Measurements from ENCODE around the gene LYRM7. TPM values are rescaled to one million over a fixed set of nuclear protein-coding genes. Genes with fewer than 3 reads are reported as not detected.
"Not testable (repeated sequence)": the region's sequence is repeated elsewhere in the genome, so short reads cannot be mapped to it uniquely, and the experiment has no call there.

Gene LYRM7
- total RNA-seq, 1 donor from 2014 or later = 6.0 TPM

- intact Hi-C loops (cut with DNase I) = no loop called here
- ATAC-seq = no peak
- Histone ChIP-seq H3K4me3 (no peak overlapping the region), H3K36me3 (no peaks in the 10 kb centered on the region), H3K27ac (no peak overlapping the region), H3K9me3 (no peaks in the 10 kb centered on the region), H3K27me3 (no peaks in the 10 kb centered on the region), H3K4me1 (no peaks in the 10 kb centered on the region)
- no peak for TF ChIP-seq CTCF (IDR thresholded peaks at IDR 0.05)
- no peak for DNase-seq
Measured at GRCh38 chr5:131185523-131186104, 14.9 kb downstream of the LYRM7 start.

DNA sequence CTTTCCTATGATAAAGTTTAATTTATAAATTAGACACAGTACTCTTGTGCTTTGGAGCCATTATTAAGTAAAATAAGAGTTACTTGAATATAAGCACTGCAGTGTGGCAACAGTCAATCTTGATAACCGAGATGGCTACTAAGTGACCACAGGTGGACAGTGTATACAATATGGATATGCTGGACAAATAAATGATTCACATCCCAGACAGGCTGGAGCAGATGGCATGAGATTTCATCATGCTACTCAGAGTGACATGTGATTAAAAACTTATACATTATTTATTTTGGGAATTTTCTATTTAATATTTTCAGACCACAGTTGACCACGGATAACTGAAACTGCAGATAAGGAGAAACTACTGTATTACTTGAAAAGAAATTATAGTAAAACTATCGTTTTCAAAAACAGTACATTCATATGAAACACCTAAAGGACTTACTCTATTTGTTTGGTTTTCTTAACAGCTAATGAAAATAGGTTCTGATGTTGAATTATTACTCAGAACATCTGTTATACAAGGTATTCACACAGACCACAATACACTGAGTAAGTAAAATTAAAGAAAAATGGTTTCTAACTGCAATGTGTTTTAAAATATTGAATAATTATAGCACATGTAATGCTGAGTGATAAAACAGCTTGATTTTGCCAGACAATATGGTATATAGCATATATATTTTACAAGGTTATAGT, 16.0 kb downstream of the LYRM7 start:
- no peak for DNase-seq

DNA sequence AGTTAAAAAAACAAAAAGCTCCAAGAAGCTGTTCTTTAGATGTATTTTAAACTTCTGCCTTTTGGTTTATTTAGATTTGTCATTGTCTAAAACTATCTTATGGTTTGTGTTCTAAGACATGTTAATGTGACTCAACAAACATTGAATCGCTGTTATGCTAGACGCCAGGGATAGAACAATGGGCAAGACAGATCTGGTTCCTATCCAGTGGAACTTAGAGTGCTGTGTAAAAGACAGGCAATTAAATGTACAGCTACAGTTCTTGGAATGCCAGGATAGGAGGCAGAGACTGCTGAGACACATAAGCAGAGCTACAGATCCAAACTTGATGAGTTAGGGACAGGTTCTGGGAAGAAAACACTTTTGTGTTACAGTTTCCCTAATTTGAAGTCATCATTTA, 22.4 kb downstream of the LYRM7 start:
- intact Hi-C loops (cut with DNase I) = no loop called here
- no peak for TF ChIP-seq CTCF (IDR thresholded peaks at IDR 0.05)
- DNase-seq = no peak
- Histone ChIP-seq H3K4me1 (no peaks in the 10 kb centered on the region), H3K9me3 (no peaks in the 10 kb centered on the region), H3K4me3 (no peak overlapping the region), H3K27ac (no peak overlapping the region), H3K27me3 (no peaks in the 10 kb centered on the region), H3K36me3 (no peaks in the 10 kb centered on the region)
- ATAC-seq = no peak

More for the DNA sequence above, 16.0 kb downstream of the LYRM7 start:
- Histone ChIP-seq H3K4me3 (no peak overlapping the region), H3K9me3 (no peaks in the 10 kb centered on the region), H3K27me3 (no peaks in the 10 kb centered on the region), H3K36me3 (no peaks in the 10 kb centered on the region), H3K27ac (no peak overlapping the region), H3K4me1 (no peaks in the 10 kb centered on the region)
- intact Hi-C loops (cut with DNase I) = no loop called here
- TF ChIP-seq CTCF (IDR thresholded peaks at IDR 0.05) = no peak
- ATAC-seq = no peak

DNA sequence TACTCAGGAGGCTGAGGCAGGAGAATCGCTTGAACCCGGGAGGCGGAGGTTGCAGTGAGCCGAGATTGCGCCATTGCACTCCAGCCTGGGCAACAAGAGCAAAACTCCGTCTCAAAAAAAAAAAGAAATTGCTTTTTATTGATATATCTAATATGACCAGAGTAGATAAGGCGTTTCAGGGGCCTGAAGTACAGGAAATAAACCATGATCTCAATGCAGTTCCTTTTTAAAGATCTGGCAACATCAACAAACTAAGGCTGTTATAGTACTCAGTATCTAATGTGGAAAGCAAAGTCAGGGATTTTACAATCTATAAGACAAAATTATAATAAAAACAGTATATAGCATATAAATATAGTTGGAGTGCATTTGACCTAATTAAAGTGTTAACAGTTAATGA, 23.2 kb downstream of the LYRM7 start:
- H3K4me3 ChIP-seq; H3K27me3 ChIP-seq; H3K9me3 ChIP-seq; ATAC-seq; H3K36me3 ChIP-seq; H3K4me1 ChIP-seq; H3K27ac ChIP-seq; DNase-seq; intact Hi-C loops (cut with DNase I): not testable (repeated sequence)

GRCh38 chr5:131194725-131195124, 24.0 kb downstream of the LYRM7 start:
- TF ChIP-seq CTCF (IDR thresholded peaks at IDR 0.05) = no peak
- no peak overlapping the region for H3K4me3 ChIP-seq
- no peak for ATAC-seq
- no peaks in the 10 kb centered on the region for H3K36me3 ChIP-seq
- no peaks in the 10 kb centered on the region for H3K9me3 ChIP-seq
- intact Hi-C loops (cut with DNase I) = no loop called here
- H3K27me3 ChIP-seq = no peaks in the 10 kb centered on the region
- no peak for DNase-seq
- no peak overlapping the region for H3K27ac ChIP-seq
- no peaks in the 10 kb centered on the region for H3K4me1 ChIP-seq

DNA sequence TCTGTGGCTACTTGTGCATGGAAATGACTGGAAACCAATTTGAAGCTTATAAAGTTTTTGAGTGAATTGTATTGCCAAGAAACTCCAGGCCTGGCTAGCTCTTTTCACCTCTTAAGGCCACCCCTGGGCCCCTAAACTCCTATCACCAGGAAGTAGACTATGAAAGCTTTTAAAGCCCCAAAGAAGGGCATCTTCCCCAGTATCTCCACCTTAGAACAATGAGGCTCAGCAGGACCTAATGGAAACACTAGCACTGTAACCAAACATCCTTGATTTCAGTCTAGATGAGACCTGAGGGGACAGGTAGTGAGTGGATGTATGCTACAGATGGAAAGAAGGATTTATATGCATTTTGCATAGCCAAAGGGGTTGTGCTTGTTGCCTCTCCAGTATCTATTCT, 25.0 kb downstream of the LYRM7 start:
- DNase-seq = no peak
- TF ChIP-seq CTCF (IDR thresholded peaks at IDR 0.05) = no peak
- no peak for ATAC-seq
- no peaks in the 10 kb centered on the region for H3K27me3 ChIP-seq
- H3K4me1 ChIP-seq = no peaks in the 10 kb centered on the region
- no peaks in the 10 kb centered on the region for H3K9me3 ChIP-seq
- H3K4me3 ChIP-seq = no peak overlapping the region
- no peaks in the 10 kb centered on the region for H3K36me3 ChIP-seq
- H3K27ac ChIP-seq = no peak overlapping the region
- intact Hi-C loops (cut with DNase I) = no loop called here
